GM12874 (cell line): ENCODE results near the gene HDGFL2.

Source experiments
- CTCF ChIP-seq: IDR thresholded peaks from 2 replicates; pipeline ENCODE4 v1.5.1; 2011; ENCODE audit warnings: low read depth, mild to moderate bottlenecking, control low read depth, low read length, moderate library complexity; ENCODE audit not compliant: insufficient read depth

The HDGFL2 gene

GRCh38 chr19:4477034-4477801 is 5.1 kb downstream of the HDGFL2 start:
- no peak for TF ChIP-seq CTCF

- TF ChIP-seq CTCF = no peak
These were observed 10.7 kb downstream of the HDGFL2 start for GRCh38 chr19:4482721-4483364.

- no peak for TF ChIP-seq CTCF
These were observed 11.3 kb downstream of the HDGFL2 start for GRCh38 chr19:4483385-4483784.

- TF ChIP-seq CTCF = no peak
These were observed 15.5 kb downstream of the HDGFL2 start for GRCh38 chr19:4487572-4487971.

- TF ChIP-seq CTCF = no peak
These were observed 16.4 kb downstream of the HDGFL2 start for GRCh38 chr19:4488496-4488895.

- TF ChIP-seq CTCF = no peak
These were observed 19.3 kb downstream of the HDGFL2 start for GRCh38 chr19:4491446-4491845.

- TF ChIP-seq CTCF = no peak
These were observed 20.4 kb downstream of the HDGFL2 start for GRCh38 chr19:4492337-4493103.
